ENCODE data around the gene DYNC1I2. TPM values are rescaled to one million over a fixed set of nuclear protein-coding genes. Genes with fewer than 3 reads are reported as not detected.

The DYNC1I2 gene
- polyA plus RNA-seq, 1 of the 3 experiments (the other 2 are of a cell fraction), result 99.7 TPM

DNA sequence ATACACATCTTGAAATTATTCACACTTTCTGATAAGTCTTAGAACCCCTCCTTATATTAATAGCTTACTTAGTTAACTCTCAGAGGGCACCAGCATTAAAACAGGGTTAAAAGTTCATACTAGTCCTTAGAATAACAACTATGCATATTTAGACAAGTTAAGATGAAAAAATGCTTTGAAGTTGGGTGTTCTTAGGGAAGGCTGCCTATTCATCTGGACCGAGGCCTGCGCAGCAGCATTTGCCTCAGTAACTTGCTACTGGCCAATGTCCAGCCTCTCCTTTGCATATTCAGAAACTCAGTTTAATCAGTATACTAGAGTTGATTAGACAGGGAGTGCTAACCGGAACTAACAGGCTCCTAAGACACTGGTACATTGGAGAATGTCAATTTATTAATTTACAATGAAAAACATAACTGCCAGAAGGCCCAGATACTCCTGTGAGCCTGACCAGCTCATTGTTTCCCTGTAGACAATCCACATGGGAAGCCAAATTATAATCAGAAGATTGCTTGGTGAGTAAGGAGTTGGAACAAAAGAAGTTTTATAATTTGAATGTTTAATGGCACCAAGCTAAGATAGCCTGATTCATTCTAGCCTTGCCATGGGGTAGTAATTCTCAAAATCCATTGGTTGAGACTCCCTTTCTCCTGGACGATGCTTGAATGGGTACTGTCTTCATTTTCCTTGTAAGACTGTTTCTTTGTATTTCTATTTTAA is 48.9 kb downstream of the DYNC1I2 start:
- H2AFZ ChIP-seq (ENCODE audit: low read depth), result no peak overlapping the region
- peaks cover 43 to 89% of the 10 kb centered on the region in 2 experiments for H3K36me3 ChIP-seq (replicated peaks in 1 of 2; ENCODE audit: control insufficient read depth in 1 of 2, insufficient read depth in 2 of 2, low read length in 1 of 2)
- H3K4me2 ChIP-seq, result no peak overlapping the region
- WGBS (ENCODE audit: low lambda C conversion rate), result 94% methylated on average over 4 of the region's 4 CpGs
- ChIA-PET CTCF (no interaction called here), POLR2A (no interaction called here)
- H3K4me1 ChIP-seq (ENCODE audit: control insufficient read depth in 1 of 2, insufficient read depth in 2 of 2, low read depth in 1 of 2, low read length in 1 of 2), result no peaks in the 10 kb centered on the region; a peak in 1 of 4 replicates
- no peak for DNase-seq
- no peak overlapping the region for H3K27ac ChIP-seq (ENCODE audit: low read depth in 2 of 2, low read length in 1 of 2)
- H3K9me2 ChIP-seq, result no peaks in the 10 kb centered on the region
- peaks cover 4% of the 10 kb centered on the region for H3K79me2 ChIP-seq (ENCODE audit: insufficient read depth)
- no peak overlapping the region for H3K4me3 ChIP-seq (ENCODE audit: low read depth in 2 of 2, low read length in 1 of 2)
- TF ChIP-seq ZBTB33 (IDR thresholded peaks at IDR 0.05; ENCODE audit: borderline replicate concordance, low read depth), result no peak
- TF ChIP-seq, protein P1, sequence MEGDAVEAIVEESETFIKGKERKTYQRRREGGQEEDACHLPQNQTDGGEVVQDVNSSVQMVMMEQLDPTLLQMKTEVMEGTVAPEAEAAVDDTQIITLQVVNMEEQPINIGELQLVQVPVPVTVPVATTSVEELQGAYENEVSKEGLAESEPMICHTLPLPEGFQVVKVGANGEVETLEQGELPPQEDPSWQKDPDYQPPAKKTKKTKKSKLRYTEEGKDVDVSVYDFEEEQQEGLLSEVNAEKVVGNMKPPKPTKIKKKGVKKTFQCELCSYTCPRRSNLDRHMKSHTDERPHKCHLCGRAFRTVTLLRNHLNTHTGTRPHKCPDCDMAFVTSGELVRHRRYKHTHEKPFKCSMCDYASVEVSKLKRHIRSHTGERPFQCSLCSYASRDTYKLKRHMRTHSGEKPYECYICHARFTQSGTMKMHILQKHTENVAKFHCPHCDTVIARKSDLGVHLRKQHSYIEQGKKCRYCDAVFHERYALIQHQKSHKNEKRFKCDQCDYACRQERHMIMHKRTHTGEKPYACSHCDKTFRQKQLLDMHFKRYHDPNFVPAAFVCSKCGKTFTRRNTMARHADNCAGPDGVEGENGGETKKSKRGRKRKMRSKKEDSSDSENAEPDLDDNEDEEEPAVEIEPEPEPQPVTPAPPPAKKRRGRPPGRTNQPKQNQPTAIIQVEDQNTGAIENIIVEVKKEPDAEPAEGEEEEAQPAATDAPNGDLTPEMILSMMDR (IDR thresholded peaks at IDR 0.05), result no peak
- TF ChIP-seq NFIC (IDR thresholded peaks at IDR 0.05; ENCODE audit: borderline replicate concordance), result no peak
- no peak for TF ChIP-seq TAF1 (IDR thresholded peaks at IDR 0.05; ENCODE audit: borderline replicate concordance, low read depth, low read length)
- TF ChIP-seq JUND (IDR thresholded peaks at IDR 0.05), result no peak
- TF ChIP-seq TCF12 (IDR thresholded peaks at IDR 0.05), result no peak
- TF ChIP-seq GABPA (IDR thresholded peaks at IDR 0.05; ENCODE audit: low read depth), result no peak
- no peak for TF ChIP-seq MEF2A (IDR thresholded peaks at IDR 0.05; ENCODE audit: borderline replicate concordance, low read depth)
- TF ChIP-seq USF2 (IDR thresholded peaks at IDR 0.05; ENCODE audit: borderline replicate concordance, low read depth, low read length), result no peak
- no peak for TF ChIP-seq ELF1 (IDR thresholded peaks at IDR 0.05)
- TF ChIP-seq YY1 (IDR thresholded peaks at IDR 0.05; ENCODE audit: low read depth), result no peak
- TF ChIP-seq, protein P2, sequence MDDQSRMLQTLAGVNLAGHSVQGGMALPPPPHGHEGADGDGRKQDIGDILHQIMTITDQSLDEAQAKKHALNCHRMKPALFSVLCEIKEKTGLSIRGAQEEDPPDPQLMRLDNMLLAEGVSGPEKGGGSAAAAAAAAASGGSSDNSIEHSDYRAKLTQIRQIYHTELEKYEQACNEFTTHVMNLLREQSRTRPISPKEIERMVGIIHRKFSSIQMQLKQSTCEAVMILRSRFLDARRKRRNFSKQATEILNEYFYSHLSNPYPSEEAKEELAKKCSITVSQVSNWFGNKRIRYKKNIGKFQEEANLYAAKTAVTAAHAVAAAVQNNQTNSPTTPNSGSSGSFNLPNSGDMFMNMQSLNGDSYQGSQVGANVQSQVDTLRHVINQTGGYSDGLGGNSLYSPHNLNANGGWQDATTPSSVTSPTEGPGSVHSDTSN (IDR thresholded peaks at IDR 0.05), result no peak
- TF ChIP-seq SIN3A (IDR thresholded peaks at IDR 0.05; ENCODE audit: borderline replicate concordance, low read depth, low read length), result no peak
- TF ChIP-seq RCOR1 (IDR thresholded peaks at IDR 0.05; ENCODE audit: low read length), result no peak
- no peak for TF ChIP-seq EP300 (IDR thresholded peaks at IDR 0.05; ENCODE audit: borderline replicate concordance in 1 of 2, low read depth in 1 of 2, low read length in 1 of 2)
- H4K20me1 ChIP-seq (ENCODE audit: insufficient read depth), result no peaks in the 10 kb centered on the region
- H3F3A ChIP-seq (replicated peaks; ENCODE audit: insufficient read depth), result peaks cover 7% of the 10 kb centered on the region
- no peaks in the 10 kb centered on the region for H3K9me3 ChIP-seq
- H3K27me3 ChIP-seq (ENCODE audit: insufficient read depth), result no peaks in the 10 kb centered on the region
- H3K9ac ChIP-seq, result no peak overlapping the region

Data from SK-N-SH (cell line).